CD4-positive, alpha-beta memory T cell (primary cell): ENCODE data around the gene UBE2G2. TPM values are rescaled to one million over a fixed set of nuclear protein-coding genes. Genes with fewer than 3 reads are reported as not detected.
A peak's percentile ranks its signal among the peaks of the same experiment; 100 is the strongest.

Source experiments
- CTCF ChIA-PET: fragments of 350-600 bp; sonication (Branson Sonifier 250); formaldehyde crosslinking; loops from one replicate; lab custom pipeline; 2021; ENCODE audit warnings: inconsistent platforms; ENCODE audit not compliant: partially characterized antibody; lab: Charles Lee
- POLR2A ChIA-PET: fragments of 350-600 bp; sonication (Branson Sonifier 250); formaldehyde crosslinking; loops from one replicate; lab custom pipeline; 2021; ENCODE audit not compliant: partially characterized antibody; lab: Charles Lee
- DNase-seq, 5 donors: peaks; one replicate each; pipeline versions ENCODE4 v3.0.0 to v3.0.0-alpha.2; 2020 to 2022; ENCODE audit warnings: mixed read lengths in 1 of 5
- H3K27ac ChIP-seq: one replicate; pipeline ENCODE4 v1.7.0; 2013; ENCODE audit warnings: low read depth, low read length
- H3K27me3 ChIP-seq: 2 replicates; pipeline ENCODE4 v1.7.0; 2013; ENCODE audit warnings: mild to moderate bottlenecking, low read length, moderate library complexity; ENCODE audit not compliant: insufficient read depth
- H3K36me3 ChIP-seq: 2 replicates; pipeline ENCODE4 v1.7.0; 2013; ENCODE audit warnings: mild to moderate bottlenecking, low read length, moderate library complexity; ENCODE audit not compliant: insufficient read depth
- H3K4me1 ChIP-seq: 2 replicates; pipeline ENCODE4 v1.7.0; 2013; ENCODE audit warnings: mild to moderate bottlenecking, low read length, moderate library complexity; ENCODE audit not compliant: insufficient read depth
- H3K4me3 ChIP-seq, 2 donors: one replicate each; pipeline ENCODE4 v1.7.0; 2013; ENCODE audit warnings: low read length in 2 of 2, mild to moderate bottlenecking in 1 of 2
- H3K9me3 ChIP-seq, 2 donors: one replicate each; pipeline ENCODE4 v1.7.0; 2013; ENCODE audit warnings: low read length in 2 of 2, control low read depth in 1 of 2; ENCODE audit not compliant: control insufficient read depth in 1 of 2
- H3K27ac Mint-ChIP-seq, 7 donors: one replicate each; pipeline ENCODE4 v1.8.0; 2020 to 2021; ENCODE audit warnings: mixed read lengths in 7 of 7, mild to moderate bottlenecking in 6 of 7, inconsistent platforms in 3 of 7, moderate library complexity in 3 of 7
- H3K27me3 Mint-ChIP-seq, 2 donors: one replicate each; pipeline ENCODE4 v1.8.0; 2020 to 2021; ENCODE audit warnings: mixed read lengths in 2 of 2
- H3K36me3 Mint-ChIP-seq, 2 donors: one replicate each; pipeline ENCODE4 v1.8.0; 2020 to 2021; ENCODE audit warnings: mixed read lengths in 2 of 2, inconsistent platforms in 1 of 2, mild to moderate bottlenecking in 1 of 2
- H3K4me1 Mint-ChIP-seq, 4 donors: one replicate each; pipeline ENCODE4 v1.8.0; 2020 to 2021; ENCODE audit warnings: mixed read lengths in 4 of 4, mild to moderate bottlenecking in 1 of 4
- H3K4me3 Mint-ChIP-seq, 8 donors: one replicate each; pipeline ENCODE4 v1.8.0; 2020 to 2021; ENCODE audit warnings: mixed read lengths in 8 of 8, mild to moderate bottlenecking in 7 of 8, moderate library complexity in 6 of 8, inconsistent platforms in 3 of 8
- H3K9me3 Mint-ChIP-seq, 8 donors: one replicate each; pipeline ENCODE4 v1.8.0; 2020 to 2021; ENCODE audit warnings: mixed read lengths in 8 of 8, mild to moderate bottlenecking in 5 of 8, inconsistent platforms in 3 of 8, moderate library complexity in 1 of 8
- intact Hi-C: fragments of 100-400 bp; cut with micrococcal nuclease; formaldehyde crosslinking; loops from one replicate; pipeline ENCODE4 v1.15.1; 2023
- polyA plus RNA-seq, 2 donors: library from polyadenylated mRNA; unstranded; fragments of 300-500 nt; fragmentation: Illumina TruSeq; gene quantifications; one replicate each; pipeline ENCODE4 v1.2.3, GENCODE V29; 2021
- total RNA-seq, 2 experiments: library from RNA; stranded (reverse); gene quantifications; one replicate each; pipeline ENCODE4 v1.2.3, GENCODE V29; 2021

Gene UBE2G2
- total and polyA plus RNA-seq, 4 experiments from 2014 or later: 51.8 to 131 (median 95.4) TPM

DNA sequence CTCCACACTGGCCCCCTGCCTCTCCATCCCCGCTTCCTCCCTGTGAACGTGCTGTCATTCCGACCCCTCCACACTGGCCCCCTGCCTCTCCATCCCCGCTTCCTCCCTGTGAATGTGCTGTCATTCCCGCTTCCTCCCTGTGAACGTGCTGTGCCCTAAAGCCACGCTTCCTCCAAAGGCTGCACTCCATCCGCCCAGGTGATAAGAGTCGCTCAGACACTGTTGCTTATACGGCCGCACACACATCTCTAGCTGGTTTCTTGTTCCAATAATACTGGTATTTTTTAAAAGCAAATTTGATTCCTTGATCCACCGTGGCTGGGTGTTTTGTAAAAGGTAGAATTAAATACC lies 51.0 kb downstream of the UBE2G2 start:
- Histone ChIP-seq H3K36me3 (no peaks in the 10 kb centered on the region), H3K4me1 (no peaks in the 10 kb centered on the region), H3K9me3 (no peaks in the 10 kb centered on the region), H3K4me3 (no peak overlapping the region), H3K27ac (no peak overlapping the region), H3K27me3 (no peaks in the 10 kb centered on the region)
- Mint-ChIP-seq H3K4me3 (no peak overlapping the region), H3K27me3 (peaks cover 11 to 12% of the 10 kb centered on the region in 2 donors), H3K9me3 (no peaks in the 10 kb centered on the region), H3K4me1 (peaks cover 0 to 1% (median 0%) of the 10 kb centered on the region in 4 donors), H3K36me3 (no peaks in the 10 kb centered on the region), H3K27ac (no peak overlapping the region)
- ChIA-PET CTCF (no interaction called here), POLR2A (no interaction called here)
- intact Hi-C loops: no loop called here
- no peak for DNase-seq

- H3K36me3 ChIP-seq: no peaks in the 10 kb centered on the region
- Mint-ChIP-seq H3K27me3 (peaks cover 11 to 12% of the 10 kb centered on the region in 2 donors), H3K4me3 (no peak overlapping the region), H3K4me1 (peaks cover 0 to 1% (median 0%) of the 10 kb centered on the region in 4 donors), H3K36me3 (no peaks in the 10 kb centered on the region), H3K27ac (no peak overlapping the region), H3K9me3 (no peaks in the 10 kb centered on the region)
- H3K4me1 ChIP-seq: no peaks in the 10 kb centered on the region
- H3K27me3 ChIP-seq: no peaks in the 10 kb centered on the region
- no peak for DNase-seq
- no peaks in the 10 kb centered on the region for H3K9me3 ChIP-seq
- CTCF ChIA-PET: interaction anchor here (0.9 kb wide), 1 partner anchor 43 kb away, joined by 4 read pairs; no protein-coding TSS in a partner anchor
- intact Hi-C loops: no loop called here
- POLR2A ChIA-PET: no interaction called here
- no peak overlapping the region for H3K4me3 ChIP-seq
- H3K27ac ChIP-seq: no peak overlapping the region
These were observed 51.6 kb downstream of the UBE2G2 start for GRCh38 chr21:44749759-44750674.

GRCh38 chr21:44749116-44749758 lies 52.4 kb downstream of the UBE2G2 start:
- no peaks in the 10 kb centered on the region for H3K9me3 Mint-ChIP-seq
- Histone ChIP-seq H3K4me3 (no peak overlapping the region), H3K9me3 (no peaks in the 10 kb centered on the region), H3K36me3 (no peaks in the 10 kb centered on the region), H3K27me3 (no peaks in the 10 kb centered on the region), H3K4me1 (no peaks in the 10 kb centered on the region), H3K27ac (no peak overlapping the region)
- H3K4me3 Mint-ChIP-seq: no peak overlapping the region
- H3K27me3 Mint-ChIP-seq: peaks cover 11 to 12% of the 10 kb centered on the region in 2 donors
- peaks cover 0 to 1% (median 0%) of the 10 kb centered on the region in 4 donors for H3K4me1 Mint-ChIP-seq
- H3K27ac Mint-ChIP-seq: no peak overlapping the region
- no peaks in the 10 kb centered on the region for H3K36me3 Mint-ChIP-seq
- no peak for DNase-seq
- CTCF ChIA-PET: interaction anchor here (0.9 kb wide), 1 partner anchor 44 kb away, joined by 4 read pairs; no protein-coding TSS in a partner anchor
- intact Hi-C loops: no loop called here
- POLR2A ChIA-PET: no interaction called here

DNA sequence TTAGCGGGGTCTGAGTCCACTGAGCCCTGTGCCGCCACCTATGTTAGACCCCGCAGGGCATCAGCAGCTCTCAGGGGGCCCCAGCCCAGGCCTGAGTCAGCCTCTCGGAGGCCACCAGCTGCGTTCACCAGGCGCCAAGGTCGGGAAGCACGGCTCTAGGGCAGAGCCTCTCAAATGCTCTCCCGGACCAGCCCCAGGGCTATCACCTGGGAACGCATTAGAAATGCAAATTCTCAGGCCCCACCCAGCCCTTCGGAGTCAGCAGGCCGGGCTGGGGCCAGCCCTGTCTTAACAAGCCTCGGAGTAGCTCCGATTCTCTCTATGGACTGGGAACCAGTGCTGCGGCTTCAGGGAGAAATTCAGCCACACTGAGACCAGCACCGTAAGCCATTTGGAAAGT lies 53.0 kb downstream of the UBE2G2 start:
- Mint-ChIP-seq H3K9me3 (no peaks in the 10 kb centered on the region), H3K27ac (no peak overlapping the region), H3K36me3 (no peaks in the 10 kb centered on the region), H3K4me3 (no peak overlapping the region), H3K4me1 (peaks cover 0 to 1% (median 0%) of the 10 kb centered on the region in 4 donors), H3K27me3 (peaks cover 9 to 12% of the 10 kb centered on the region in 2 donors)
- Histone ChIP-seq H3K4me3 (no peak overlapping the region), H3K9me3 (no peaks in the 10 kb centered on the region), H3K27me3 (no peaks in the 10 kb centered on the region), H3K4me1 (no peaks in the 10 kb centered on the region), H3K27ac (no peak overlapping the region), H3K36me3 (no peaks in the 10 kb centered on the region)
- CTCF ChIA-PET: interaction anchor here (0.9 kb wide), 1 partner anchor 44 kb away, joined by 4 read pairs; no protein-coding TSS in a partner anchor
- no peak for DNase-seq
- intact Hi-C loops: no loop called here
- POLR2A ChIA-PET: no interaction called here

GRCh38 chr21:44742418-44743153 lies 59.0 kb downstream of the UBE2G2 start:
- Histone ChIP-seq H3K36me3 (no peaks in the 10 kb centered on the region), H3K9me3 (no peaks in the 10 kb centered on the region), H3K27me3 (no peaks in the 10 kb centered on the region), H3K4me3 (no peak overlapping the region), H3K27ac (no peak overlapping the region), H3K4me1 (no peaks in the 10 kb centered on the region)
- intact Hi-C loops: loop anchor here (1.0 kb wide), 1 partner anchor 51 kb away; no protein-coding TSS in a partner anchor
- no peaks in the 10 kb centered on the region for H3K9me3 Mint-ChIP-seq
- H3K4me1 Mint-ChIP-seq: peaks cover 4 to 12% (median 4%) of the 10 kb centered on the region in 4 donors
- ChIA-PET POLR2A (interaction anchor here (1.1 to 1.7 kb wide), 4 partner anchors 85 to 232 kb away, joined by 6 to 20 read pairs (median 10); partner anchors contain the start of gene KRTAP12-3), CTCF (interaction anchor here (0.6 to 7.5 kb wide), 36 partner anchors 11 to 241 kb away, joined by 3 to 269 read pairs (median 4); partner anchors contain the start of genes KRTAP10-11, KRTAP12-3, KRTAP12-4 and UBE2G2)
- peaks cover 0 to under 1% of the 10 kb centered on the region in 2 donors for H3K27me3 Mint-ChIP-seq
- H3K36me3 Mint-ChIP-seq: no peaks in the 10 kb centered on the region
- H3K27ac Mint-ChIP-seq: peak overlapping the region in 4 of 7 donors; percentile 48 to 83 (median 79)
- no peak overlapping the region for H3K4me3 Mint-ChIP-seq
- DNase-seq: peak in 4 of 5 donors; percentile 40 to 54 (median 47)

DNA sequence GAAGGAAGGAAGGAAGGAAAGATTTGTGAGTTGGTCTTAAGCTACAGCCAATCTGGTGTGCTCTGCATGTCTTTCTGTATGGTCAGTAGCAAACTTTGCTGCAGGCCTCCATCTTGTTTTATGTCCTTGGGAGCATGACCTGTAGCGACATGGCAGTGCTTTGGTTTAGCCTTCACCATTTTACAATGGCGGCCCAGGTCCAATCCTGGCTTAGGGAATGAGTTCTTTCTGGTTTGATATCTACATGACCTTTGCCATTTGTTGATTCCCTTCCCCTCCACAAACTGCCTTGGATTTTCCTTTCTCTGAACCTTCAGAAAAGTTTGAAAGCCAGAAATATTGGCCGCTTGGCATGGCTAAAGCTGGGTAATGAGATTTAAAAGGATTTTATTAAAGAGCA lies 59.7 kb downstream of the UBE2G2 start:
- Histone ChIP-seq H3K27me3 (no peaks in the 10 kb centered on the region), H3K36me3 (no peaks in the 10 kb centered on the region), H3K9me3 (no peaks in the 10 kb centered on the region), H3K4me3 (no peak overlapping the region), H3K27ac (no peak overlapping the region), H3K4me1 (no peaks in the 10 kb centered on the region)
- H3K4me3 Mint-ChIP-seq: no peak overlapping the region
- H3K27me3 Mint-ChIP-seq: no peaks in the 10 kb centered on the region
- peaks cover 4 to 12% (median 4%) of the 10 kb centered on the region in 4 donors for H3K4me1 Mint-ChIP-seq
- intact Hi-C loops: loop anchor here (1.0 kb wide), 1 partner anchor 51 kb away; no protein-coding TSS in a partner anchor
- peak overlapping the region in 1 of 7 donors; percentile 13 for H3K27ac Mint-ChIP-seq
- CTCF ChIA-PET: interaction anchor here (0.7 to 7.5 kb wide), 33 partner anchors 11 to 240 kb away, joined by 3 to 269 read pairs (median 4); partner anchors contain the start of genes KRTAP10-11, KRTAP12-3, KRTAP12-4 and UBE2G2
- peaks cover 0 to 2% (median 0%) of the 10 kb centered on the region in 8 donors for H3K9me3 Mint-ChIP-seq
- no peak for DNase-seq
- H3K36me3 Mint-ChIP-seq: no peaks in the 10 kb centered on the region
- POLR2A ChIA-PET: interaction anchor here (1.1 to 1.7 kb wide), 4 partner anchors 84 to 232 kb away, joined by 6 to 20 read pairs (median 10); partner anchors contain the start of gene KRTAP12-3
